ENCODE results near the gene WIPF1. TPM values are rescaled to one million over a fixed set of nuclear protein-coding genes. Genes with fewer than 3 reads are reported as not detected.

Gene WIPF1
- total RNA-seq, 1 experiment from 2014 or later = 0.59 TPM

DNA sequence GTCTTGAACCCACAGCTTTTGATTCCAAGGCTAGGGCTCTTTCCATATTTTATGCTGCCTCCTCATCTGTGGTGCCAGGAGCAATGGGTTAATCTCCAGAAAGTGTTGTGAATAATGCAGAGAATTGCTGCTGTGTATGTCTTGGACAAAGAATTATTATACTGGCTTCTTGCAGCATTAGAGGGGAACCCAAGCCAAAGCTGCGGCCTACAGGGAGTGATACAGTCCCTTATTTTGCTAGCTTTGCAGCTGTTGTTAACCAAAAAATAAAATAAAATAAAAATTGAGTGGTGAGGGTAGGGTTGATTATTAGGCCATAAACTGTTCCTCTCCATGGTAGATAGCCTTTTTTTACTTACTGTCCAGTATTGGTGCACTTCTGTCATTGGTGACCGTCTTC is 16.7 kb downstream of the WIPF1 start:
- no peak for ATAC-seq
- intact Hi-C loops (cut with micrococcal nuclease) = no loop called here
- ChIA-PET POLR2A (no interaction called here), CTCF (interaction anchor here (1.0 kb wide), 1 partner anchor 107 kb away, joined by 3 read pairs; no protein-coding TSS in a partner anchor), RAD21 (ENCODE audit: low non-redundant PET in 1 of 2, low total read pairs in 2 of 2, uncharacterized antibody in 2 of 2, unreplicated experiment in 2 of 2) (no interaction called here)
- BruUV-seq (replicated peaks) = no TSS peak
- Histone ChIP-seq H3K9me3 (ENCODE audit: control insufficient read depth in 1 of 2, insufficient read depth in 1 of 2, low read depth in 1 of 2, low read length in 2 of 2) (no peaks in the 10 kb centered on the region), H3K27me3 (ENCODE audit: insufficient read depth, low read length) (no peaks in the 10 kb centered on the region), H3K27ac (ENCODE audit: low read depth, low read length) (no peak overlapping the region), H3K36me3 (ENCODE audit: control insufficient read depth in 1 of 2, insufficient read depth in 2 of 2, low read length in 2 of 2) (no peaks in the 10 kb centered on the region), H2AFZ (ENCODE audit: low read depth, low read length, poor library complexity, severe bottlenecking) (no peak overlapping the region), H3K4me3 (replicated peaks in 1 of 2; ENCODE audit: low read depth in 1 of 2, low read length in 2 of 2) (no peak overlapping the region), H3K79me2 (ENCODE audit: insufficient read depth, low read length) (no peaks in the 10 kb centered on the region), H3K4me1 (ENCODE audit: control insufficient read depth in 1 of 2, insufficient read depth in 2 of 2, low read length in 2 of 2) (no peaks in the 10 kb centered on the region), H3K9me2 (ENCODE audit: insufficient read depth) (no peaks in the 10 kb centered on the region), H3K9ac (ENCODE audit: low read length) (no peak overlapping the region), H3K4me2 (ENCODE audit: low read length) (no peak overlapping the region), H4K20me1 (ENCODE audit: insufficient read depth) (no peaks in the 10 kb centered on the region)
- DNase-seq (ENCODE audit: low read depth, low spot score) = no peak
- TF ChIP-seq FOSL1 (IDR thresholded peaks at IDR 0.05; ENCODE audit: low read depth) (no peak), CEBPB (IDR thresholded peaks at IDR 0.05; ENCODE audit: low read depth) (no peak), JUND (IDR thresholded peaks at IDR 0.05) (no peak), SP1 (IDR thresholded peaks at IDR 0.05; ENCODE audit: low read depth) (no peak), ELF1 (IDR thresholded peaks at IDR 0.05; ENCODE audit: borderline replicate concordance, low read depth) (no peak), YY1 (IDR thresholded peaks at IDR 0.05; ENCODE audit: extremely low read depth, insufficient replicate concordance, low read depth, low read length) (no peak), EZH2phosphoT487 (IDR thresholded peaks at IDR 0.05; ENCODE audit: borderline replicate concordance) (no peak), POLR2AphosphoS5 (IDR thresholded peaks at IDR 0.05; ENCODE audit: low read depth, low read length) (no peak), TCF7L2 (IDR thresholded peaks at IDR 0.05; ENCODE audit: borderline replicate concordance, extremely low read depth, insufficient read depth, insufficient read length) (no peak), ZNF274 (IDR thresholded peaks at IDR 0.05; ENCODE audit: low read depth, low read length) (no peak), EZH2 (IDR thresholded peaks at IDR 0.05) (no peak), SRF (IDR thresholded peaks at IDR 0.05; ENCODE audit: low read depth) (no peak), POLR2A (IDR thresholded peaks at IDR 0.05; ENCODE audit: borderline replicate concordance, extremely low read depth, insufficient read depth, insufficient read length) (no peak), ZFX (IDR thresholded peaks at IDR 0.05) (no peak), EGR1 (IDR thresholded peaks at IDR 0.05; ENCODE audit: low read depth) (no peak), RAD21 (IDR thresholded peaks at IDR 0.05; ENCODE audit: low read depth) (no peak), ATF3 (IDR thresholded peaks at IDR 0.05) (no peak), CTCF (IDR thresholded peaks at IDR 0.05 in 2 of 3, conservative IDR thresholded peaks at IDR 0.05 in 1 of 3; ENCODE audit: borderline replicate concordance in 1 of 3, insufficient read depth in 1 of 3, low read depth in 2 of 3, low read length in 2 of 3) (no peak), CBX3 (IDR thresholded peaks at IDR 0.05; ENCODE audit: low read depth) (no peak)
- TF ChIP-seq, protein P1, sequence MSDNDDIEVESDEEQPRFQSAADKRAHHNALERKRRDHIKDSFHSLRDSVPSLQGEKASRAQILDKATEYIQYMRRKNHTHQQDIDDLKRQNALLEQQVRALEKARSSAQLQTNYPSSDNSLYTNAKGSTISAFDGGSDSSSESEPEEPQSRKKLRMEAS (IDR thresholded peaks at IDR 0.05) = no peak

Data from HCT116 (cell line).